ENCODE data around the gene PEMT. TPM values are rescaled to one million over a fixed set of nuclear protein-coding genes. Genes with fewer than 3 reads are reported as not detected.

PEMT gene
- total and polyA plus RNA-seq, 2 donors (not counting 1 experiment from before 2014, with no cell fraction given), result 18.0 to 18.6 TPM

GRCh38 chr17:17523001-17523730 lies 68.3 kb downstream of the PEMT start:
- H3K27ac ChIP-seq (ENCODE audit: insufficient read depth, low read length), result no peak overlapping the region
- H3K9me3 ChIP-seq (ENCODE audit: control insufficient read depth, insufficient read depth, low read depth, low read length), result no peaks in the 10 kb centered on the region
- no peak overlapping the region for H3K4me2 ChIP-seq (ENCODE audit: extremely low read depth, insufficient read depth, low read length)
- no peaks in the 10 kb centered on the region for H4K20me1 ChIP-seq (ENCODE audit: control insufficient read depth, extremely low read depth, insufficient read depth, low read length)
- no peak for DNase-seq (ENCODE audit: low read depth in 2 of 2)
- no peak overlapping the region for H3K9ac ChIP-seq (ENCODE audit: insufficient read depth, low read length)
- no peaks in the 10 kb centered on the region for H3K27me3 ChIP-seq (ENCODE audit: control insufficient read depth, insufficient read depth, low read length)
- no peak overlapping the region for H3K4me3 ChIP-seq (replicated peaks in 1 of 4; ENCODE audit: control extremely low read depth in 1 of 4, insufficient read depth in 1 of 4, low read depth in 3 of 4, low read length in 4 of 4)
- no peaks in the 10 kb centered on the region for H3K4me1 ChIP-seq (ENCODE audit: control insufficient read depth, extremely low read depth, insufficient read depth, low read length)
- TF ChIP-seq CTCF (conservative IDR thresholded peaks at IDR 0.05 in 1 of 2, IDR thresholded peaks at IDR 0.05 in 1 of 2; ENCODE audit: low read depth in 1 of 2, low read length in 2 of 2), result no peak
- TF ChIP-seq EZH2 (IDR thresholded peaks at IDR 0.05; ENCODE audit: low read length, missing control alignments), result no peak
- no peaks in the 10 kb centered on the region for H3K79me2 ChIP-seq (ENCODE audit: control insufficient read depth, insufficient read depth, low read length)
- H2AFZ ChIP-seq (ENCODE audit: low read length), result no peak overlapping the region
- no peaks in the 10 kb centered on the region for H3K36me3 ChIP-seq (ENCODE audit: control insufficient read depth, insufficient read depth, low read length)

GRCh38 chr17:17520599-17521232 lies 70.8 kb downstream of the PEMT start:
- H3K4me1 ChIP-seq (ENCODE audit: control insufficient read depth, extremely low read depth, insufficient read depth, low read length), result no peaks in the 10 kb centered on the region
- no peak overlapping the region for H3K4me2 ChIP-seq (ENCODE audit: extremely low read depth, insufficient read depth, low read length)
- no peaks in the 10 kb centered on the region for H3K36me3 ChIP-seq (ENCODE audit: control insufficient read depth, insufficient read depth, low read length)
- DNase-seq (ENCODE audit: low read depth in 2 of 2), result no peak
- no peaks in the 10 kb centered on the region for H3K27me3 ChIP-seq (ENCODE audit: control insufficient read depth, insufficient read depth, low read length)
- no peaks in the 10 kb centered on the region for H3K9me3 ChIP-seq (ENCODE audit: control insufficient read depth, insufficient read depth, low read depth, low read length)
- H3K9ac ChIP-seq (ENCODE audit: insufficient read depth, low read length), result no peak overlapping the region
- H3K27ac ChIP-seq (ENCODE audit: insufficient read depth, low read length), result no peak overlapping the region
- H3K4me3 ChIP-seq (replicated peaks in 1 of 4; ENCODE audit: control extremely low read depth in 1 of 4, insufficient read depth in 1 of 4, low read depth in 3 of 4, low read length in 4 of 4), result no peak overlapping the region
- no peaks in the 10 kb centered on the region for H3K79me2 ChIP-seq (ENCODE audit: control insufficient read depth, insufficient read depth, low read length)
- no peak for TF ChIP-seq CTCF (conservative IDR thresholded peaks at IDR 0.05 in 1 of 2, IDR thresholded peaks at IDR 0.05 in 1 of 2; ENCODE audit: low read depth in 1 of 2, low read length in 2 of 2)
- H4K20me1 ChIP-seq (ENCODE audit: control insufficient read depth, extremely low read depth, insufficient read depth, low read length), result no peaks in the 10 kb centered on the region
- H2AFZ ChIP-seq (ENCODE audit: low read length), result no peak overlapping the region

GRCh38 chr17:17519886-17520285 lies 71.6 kb downstream of the PEMT start:
- no peak overlapping the region for H3K27ac ChIP-seq (ENCODE audit: insufficient read depth, low read length)
- no peaks in the 10 kb centered on the region for H4K20me1 ChIP-seq (ENCODE audit: control insufficient read depth, extremely low read depth, insufficient read depth, low read length)
- H2AFZ ChIP-seq (ENCODE audit: low read length), result no peak overlapping the region
- H3K9me3 ChIP-seq (ENCODE audit: control insufficient read depth, insufficient read depth, low read depth, low read length), result no peaks in the 10 kb centered on the region
- H3K4me1 ChIP-seq (ENCODE audit: control insufficient read depth, extremely low read depth, insufficient read depth, low read length), result no peaks in the 10 kb centered on the region
- no peaks in the 10 kb centered on the region for H3K36me3 ChIP-seq (ENCODE audit: control insufficient read depth, insufficient read depth, low read length)
- H3K27me3 ChIP-seq (ENCODE audit: control insufficient read depth, insufficient read depth, low read length), result no peaks in the 10 kb centered on the region
- H3K9ac ChIP-seq (ENCODE audit: insufficient read depth, low read length), result no peak overlapping the region
- no peaks in the 10 kb centered on the region for H3K79me2 ChIP-seq (ENCODE audit: control insufficient read depth, insufficient read depth, low read length)
- TF ChIP-seq EZH2 (IDR thresholded peaks at IDR 0.05; ENCODE audit: low read length, missing control alignments) (no peak), CTCF (conservative IDR thresholded peaks at IDR 0.05 in 1 of 2, IDR thresholded peaks at IDR 0.05 in 1 of 2; ENCODE audit: low read depth in 1 of 2, low read length in 2 of 2) (no peak)
- no peak overlapping the region for H3K4me2 ChIP-seq (ENCODE audit: extremely low read depth, insufficient read depth, low read length)
- no peak overlapping the region for H3K4me3 ChIP-seq (replicated peaks in 1 of 4; ENCODE audit: control extremely low read depth in 1 of 4, insufficient read depth in 1 of 4, low read depth in 3 of 4, low read length in 4 of 4)
- DNase-seq (ENCODE audit: low read depth in 2 of 2), result no peak

Measured in fibroblast of lung (primary cell).